SK-N-SH (cell line): ENCODE data around the gene SORCS3.

Experiments used
- EP300 ChIP-seq, 2 experiments: IDR thresholded peaks; 2 replicates each; pipeline versions ENCODE4 v1.4.0 to v1.6.1; 2012; ENCODE audit warnings: borderline replicate concordance in 1 of 2, low read depth in 1 of 2, low read length in 1 of 2
- EZH2phosphoT487 ChIP-seq: fragments of 200-600 bp; sonication (generic); IDR thresholded peaks from 2 replicates; pipeline ENCODE4 v1.6.1; 2017; ENCODE audit warnings: low read depth, mixed run types, mild to moderate bottlenecking, antibody characterized with exemption, moderate library complexity, borderline replicate concordance
- TF ChIP-seq, protein P1 (sequence below): fragments of 200-600 bp; sonication (generic); IDR thresholded peaks from 2 replicates; pipeline ENCODE4 v1.6.1; 2017; ENCODE audit warnings: antibody characterized with exemption, mild to moderate bottlenecking, moderate library complexity
- TF ChIP-seq, protein P2 (sequence below): IDR thresholded peaks from 2 replicates; pipeline ENCODE4 v1.6.1; 2012; ENCODE audit warnings: mild to moderate bottlenecking, low read depth, low read length, moderate library complexity

DNA sequence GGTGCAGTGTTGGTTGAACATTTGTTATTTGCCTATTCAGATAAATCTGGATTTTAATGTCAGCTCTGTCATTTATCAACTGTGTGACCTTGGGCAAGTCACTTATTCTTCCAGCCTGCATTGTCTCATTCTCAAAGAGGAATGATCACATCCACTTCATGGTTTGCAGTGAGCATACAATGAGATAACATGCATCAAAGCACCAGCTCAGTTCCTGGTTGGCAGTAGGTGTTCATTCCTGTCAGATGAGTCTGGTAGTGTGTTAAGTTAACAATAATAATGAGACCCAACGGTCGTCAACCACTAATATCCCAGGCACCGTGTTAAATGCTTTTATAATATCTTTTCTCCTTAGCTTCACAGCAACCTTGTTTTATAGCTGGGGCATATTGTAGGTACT is 137.3 kb downstream of the SORCS3 start:
- TF ChIP-seq, protein P1, sequence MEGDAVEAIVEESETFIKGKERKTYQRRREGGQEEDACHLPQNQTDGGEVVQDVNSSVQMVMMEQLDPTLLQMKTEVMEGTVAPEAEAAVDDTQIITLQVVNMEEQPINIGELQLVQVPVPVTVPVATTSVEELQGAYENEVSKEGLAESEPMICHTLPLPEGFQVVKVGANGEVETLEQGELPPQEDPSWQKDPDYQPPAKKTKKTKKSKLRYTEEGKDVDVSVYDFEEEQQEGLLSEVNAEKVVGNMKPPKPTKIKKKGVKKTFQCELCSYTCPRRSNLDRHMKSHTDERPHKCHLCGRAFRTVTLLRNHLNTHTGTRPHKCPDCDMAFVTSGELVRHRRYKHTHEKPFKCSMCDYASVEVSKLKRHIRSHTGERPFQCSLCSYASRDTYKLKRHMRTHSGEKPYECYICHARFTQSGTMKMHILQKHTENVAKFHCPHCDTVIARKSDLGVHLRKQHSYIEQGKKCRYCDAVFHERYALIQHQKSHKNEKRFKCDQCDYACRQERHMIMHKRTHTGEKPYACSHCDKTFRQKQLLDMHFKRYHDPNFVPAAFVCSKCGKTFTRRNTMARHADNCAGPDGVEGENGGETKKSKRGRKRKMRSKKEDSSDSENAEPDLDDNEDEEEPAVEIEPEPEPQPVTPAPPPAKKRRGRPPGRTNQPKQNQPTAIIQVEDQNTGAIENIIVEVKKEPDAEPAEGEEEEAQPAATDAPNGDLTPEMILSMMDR = no peak
- no peak for TF ChIP-seq EP300 (IDR thresholded peaks at IDR 0.05; ENCODE audit: borderline replicate concordance in 1 of 2, low read depth in 1 of 2, low read length in 1 of 2)
- TF ChIP-seq, protein P2, sequence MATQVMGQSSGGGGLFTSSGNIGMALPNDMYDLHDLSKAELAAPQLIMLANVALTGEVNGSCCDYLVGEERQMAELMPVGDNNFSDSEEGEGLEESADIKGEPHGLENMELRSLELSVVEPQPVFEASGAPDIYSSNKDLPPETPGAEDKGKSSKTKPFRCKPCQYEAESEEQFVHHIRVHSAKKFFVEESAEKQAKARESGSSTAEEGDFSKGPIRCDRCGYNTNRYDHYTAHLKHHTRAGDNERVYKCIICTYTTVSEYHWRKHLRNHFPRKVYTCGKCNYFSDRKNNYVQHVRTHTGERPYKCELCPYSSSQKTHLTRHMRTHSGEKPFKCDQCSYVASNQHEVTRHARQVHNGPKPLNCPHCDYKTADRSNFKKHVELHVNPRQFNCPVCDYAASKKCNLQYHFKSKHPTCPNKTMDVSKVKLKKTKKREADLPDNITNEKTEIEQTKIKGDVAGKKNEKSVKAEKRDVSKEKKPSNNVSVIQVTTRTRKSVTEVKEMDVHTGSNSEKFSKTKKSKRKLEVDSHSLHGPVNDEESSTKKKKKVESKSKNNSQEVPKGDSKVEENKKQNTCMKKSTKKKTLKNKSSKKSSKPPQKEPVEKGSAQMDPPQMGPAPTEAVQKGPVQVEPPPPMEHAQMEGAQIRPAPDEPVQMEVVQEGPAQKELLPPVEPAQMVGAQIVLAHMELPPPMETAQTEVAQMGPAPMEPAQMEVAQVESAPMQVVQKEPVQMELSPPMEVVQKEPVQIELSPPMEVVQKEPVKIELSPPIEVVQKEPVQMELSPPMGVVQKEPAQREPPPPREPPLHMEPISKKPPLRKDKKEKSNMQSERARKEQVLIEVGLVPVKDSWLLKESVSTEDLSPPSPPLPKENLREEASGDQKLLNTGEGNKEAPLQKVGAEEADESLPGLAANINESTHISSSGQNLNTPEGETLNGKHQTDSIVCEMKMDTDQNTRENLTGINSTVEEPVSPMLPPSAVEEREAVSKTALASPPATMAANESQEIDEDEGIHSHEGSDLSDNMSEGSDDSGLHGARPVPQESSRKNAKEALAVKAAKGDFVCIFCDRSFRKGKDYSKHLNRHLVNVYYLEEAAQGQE = no peak
- no peak for TF ChIP-seq EZH2phosphoT487
